ENCODE results near the gene PPP1R2.

The PPP1R2 gene

DNA sequence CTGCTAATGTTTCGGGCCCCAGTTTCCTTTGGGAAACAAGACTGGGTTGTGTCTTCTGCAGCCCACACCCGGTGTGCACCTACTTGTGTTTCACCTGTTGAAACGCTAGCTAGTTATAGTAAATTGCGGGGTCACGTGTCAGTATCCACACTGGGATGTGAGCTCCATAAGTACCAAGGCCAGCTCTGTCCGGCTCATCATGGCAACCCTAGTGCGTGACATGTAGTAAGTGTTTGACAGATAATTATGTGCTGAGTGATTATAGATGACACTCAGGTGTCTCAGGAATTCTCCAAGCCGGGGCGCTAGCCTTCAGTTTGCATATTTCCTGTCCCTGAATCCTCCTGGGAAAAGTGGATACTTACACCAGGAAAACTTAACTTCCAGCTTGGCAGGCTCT lies 27.8 kb upstream of the PPP1R2 start:
- Histone ChIP-seq H3K4me2 (ENCODE audit: insufficient read depth, low read length) (no peak overlapping the region), H3K4me3 (ENCODE audit: low read depth in 1 of 2, low read length in 2 of 2) (no peak overlapping the region), H3K9ac (ENCODE audit: low read depth, low read length) (no peak overlapping the region), H4K20me1 (ENCODE audit: insufficient read depth, low read length) (no peaks in the 10 kb centered on the region), H3K79me2 (ENCODE audit: insufficient read depth, low read length) (no peaks in the 10 kb centered on the region), H3K36me3 (ENCODE audit: insufficient read depth, low read length) (no peaks in the 10 kb centered on the region), H3K4me1 (ENCODE audit: insufficient read depth, low read length) (no peaks in the 10 kb centered on the region), H3K27me3 (ENCODE audit: insufficient read depth, low read length, poor library complexity) (no peaks in the 10 kb centered on the region), H3K27ac (ENCODE audit: low read length) (no peak overlapping the region), H3K9me3 (ENCODE audit: insufficient read depth, low read length, severe bottlenecking) (no peaks in the 10 kb centered on the region), H2AFZ (ENCODE audit: low read depth, low read length) (no peak overlapping the region)
- DNase-seq (no peak), ATAC-seq (ENCODE audit: insufficient read depth, low read depth) (no peak)
- no peak for TF ChIP-seq CTCF (IDR thresholded peaks at IDR 0.05; ENCODE audit: borderline replicate concordance, extremely low read depth, low read length, poor library complexity, severe bottlenecking)
- no peak for TF ChIP-seq EZH2 (IDR thresholded peaks at IDR 0.05; ENCODE audit: borderline replicate concordance, low read depth, low read length, severe bottlenecking)

DNA sequence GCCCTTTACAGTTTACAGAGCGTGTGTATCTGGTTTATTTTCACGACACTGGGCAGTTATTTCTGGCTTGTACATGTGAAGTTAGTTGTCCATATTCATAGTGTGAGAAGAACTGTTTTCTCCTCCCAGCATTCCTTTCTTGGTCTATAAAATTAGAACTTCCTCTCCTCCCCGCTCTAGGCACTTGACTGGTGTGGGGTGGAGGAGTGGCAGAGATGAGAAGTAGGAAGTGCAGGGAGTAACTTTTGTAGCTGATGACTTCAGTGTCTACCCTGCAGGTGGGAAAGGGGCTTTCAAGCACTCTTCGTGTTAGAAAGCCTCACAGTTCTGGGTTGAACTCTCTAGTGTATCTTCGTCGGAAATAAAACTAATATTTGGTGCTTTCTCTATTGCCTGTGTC lies 27.2 kb upstream of the PPP1R2 start:
- H3K36me3 ChIP-seq (ENCODE audit: insufficient read depth, low read length), result no peaks in the 10 kb centered on the region
- no peak overlapping the region for H3K4me3 ChIP-seq (ENCODE audit: low read depth in 1 of 2, low read length in 2 of 2)
- H3K79me2 ChIP-seq (ENCODE audit: insufficient read depth, low read length), result no peaks in the 10 kb centered on the region
- no peak overlapping the region for H3K27ac ChIP-seq (ENCODE audit: low read length)
- H3K27me3 ChIP-seq (ENCODE audit: insufficient read depth, low read length, poor library complexity), result no peaks in the 10 kb centered on the region
- H3K9me3 ChIP-seq (ENCODE audit: insufficient read depth, low read length, severe bottlenecking), result no peaks in the 10 kb centered on the region
- ATAC-seq (ENCODE audit: insufficient read depth, low read depth) (no peak), DNase-seq (no peak)
- H3K9ac ChIP-seq (ENCODE audit: low read depth, low read length), result no peak overlapping the region
- no peak overlapping the region for H3K4me2 ChIP-seq (ENCODE audit: insufficient read depth, low read length)
- TF ChIP-seq EZH2 (IDR thresholded peaks at IDR 0.05; ENCODE audit: borderline replicate concordance, low read depth, low read length, severe bottlenecking), result no peak
- no peak for TF ChIP-seq CTCF (IDR thresholded peaks at IDR 0.05; ENCODE audit: borderline replicate concordance, extremely low read depth, low read length, poor library complexity, severe bottlenecking)
- no peak overlapping the region for H2AFZ ChIP-seq (ENCODE audit: low read depth, low read length)
- H3K4me1 ChIP-seq (ENCODE audit: insufficient read depth, low read length), result no peaks in the 10 kb centered on the region
- H4K20me1 ChIP-seq (ENCODE audit: insufficient read depth, low read length), result no peaks in the 10 kb centered on the region

- TF ChIP-seq CTCF (IDR thresholded peaks at IDR 0.05; ENCODE audit: borderline replicate concordance, extremely low read depth, low read length, poor library complexity, severe bottlenecking), result no peak
- TF ChIP-seq EZH2 (IDR thresholded peaks at IDR 0.05; ENCODE audit: borderline replicate concordance, low read depth, low read length, severe bottlenecking), result no peak
- H3K4me2 ChIP-seq (ENCODE audit: insufficient read depth, low read length), result no peak overlapping the region
- no peak overlapping the region for H2AFZ ChIP-seq (ENCODE audit: low read depth, low read length)
- H3K9ac ChIP-seq (ENCODE audit: low read depth, low read length), result no peak overlapping the region
- DNase-seq (no peak), ATAC-seq (ENCODE audit: insufficient read depth, low read depth) (no peak)
- H3K4me3 ChIP-seq (ENCODE audit: low read depth in 1 of 2, low read length in 2 of 2), result no peak overlapping the region
- no peaks in the 10 kb centered on the region for H3K27me3 ChIP-seq (ENCODE audit: insufficient read depth, low read length, poor library complexity)
- H3K36me3 ChIP-seq (ENCODE audit: insufficient read depth, low read length), result no peaks in the 10 kb centered on the region
- no peak overlapping the region for H3K27ac ChIP-seq (ENCODE audit: low read length)
- no peaks in the 10 kb centered on the region for H3K9me3 ChIP-seq (ENCODE audit: insufficient read depth, low read length, severe bottlenecking)
- no peaks in the 10 kb centered on the region for H3K4me1 ChIP-seq (ENCODE audit: insufficient read depth, low read length)
- no peaks in the 10 kb centered on the region for H4K20me1 ChIP-seq (ENCODE audit: insufficient read depth, low read length)
- H3K79me2 ChIP-seq (ENCODE audit: insufficient read depth, low read length), result no peaks in the 10 kb centered on the region
These were observed 25.5 kb upstream of the PPP1R2 start for GRCh38 chr3:195568630-195569029.

DNA sequence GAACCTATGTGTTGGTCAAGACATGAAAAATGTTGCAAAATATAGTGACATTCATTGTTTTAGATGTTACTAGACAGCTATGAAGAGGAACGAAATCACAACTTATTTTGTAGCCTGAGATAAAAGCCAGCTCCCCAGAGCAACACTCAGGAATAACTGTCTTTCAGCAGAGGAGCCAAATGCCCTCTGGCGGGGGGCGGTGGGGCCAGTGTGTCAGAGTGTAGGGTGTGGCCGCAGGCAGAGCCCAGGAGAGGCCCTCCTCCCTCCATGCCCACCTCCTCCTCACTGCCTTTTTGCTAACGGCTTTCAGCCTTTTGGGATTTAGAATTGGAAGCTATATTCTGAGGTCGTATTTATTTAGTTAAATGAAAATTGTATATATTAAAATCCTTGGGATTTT lies 23.7 kb upstream of the PPP1R2 start:
- Histone ChIP-seq H3K9ac (ENCODE audit: low read depth, low read length) (no peak overlapping the region), H3K27ac (ENCODE audit: low read length) (no peak overlapping the region), H3K4me3 (ENCODE audit: low read depth in 1 of 2, low read length in 2 of 2) (no peak overlapping the region), H2AFZ (ENCODE audit: low read depth, low read length) (no peak overlapping the region), H3K79me2 (ENCODE audit: insufficient read depth, low read length) (no peaks in the 10 kb centered on the region), H3K4me1 (ENCODE audit: insufficient read depth, low read length) (no peaks in the 10 kb centered on the region), H4K20me1 (ENCODE audit: insufficient read depth, low read length) (no peaks in the 10 kb centered on the region), H3K27me3 (ENCODE audit: insufficient read depth, low read length, poor library complexity) (no peaks in the 10 kb centered on the region), H3K4me2 (ENCODE audit: insufficient read depth, low read length) (no peak overlapping the region), H3K36me3 (ENCODE audit: insufficient read depth, low read length) (no peaks in the 10 kb centered on the region), H3K9me3 (ENCODE audit: insufficient read depth, low read length, severe bottlenecking) (no peaks in the 10 kb centered on the region)
- DNase-seq (no peak), ATAC-seq (ENCODE audit: insufficient read depth, low read depth) (no peak)
- TF ChIP-seq EZH2 (IDR thresholded peaks at IDR 0.05; ENCODE audit: borderline replicate concordance, low read depth, low read length, severe bottlenecking) (no peak), CTCF (IDR thresholded peaks at IDR 0.05; ENCODE audit: borderline replicate concordance, extremely low read depth, low read length, poor library complexity, severe bottlenecking) (no peak)

All from DND-41 (cell line).